MM.1S (cell line): ENCODE measurements around the gene KLC4.

Source experiments
- EZH2 ChIP-seq: fragments of 300-600 bp; sonication (generic); optimal IDR thresholded peaks from 2 replicates; pipeline ENCODE3; 2017; ENCODE audit warnings: low read depth, mild to moderate bottlenecking, antibody characterized with exemption, low read length, mixed read lengths
- TF ChIP-seq, protein P1 (sequence below): fragments of 300-600 bp; sonication (generic); IDR thresholded peaks from 2 replicates; pipeline ENCODE4 v1.5.1; 2016; ENCODE audit warnings: antibody characterized with exemption, low read length, mixed read lengths

DNA sequence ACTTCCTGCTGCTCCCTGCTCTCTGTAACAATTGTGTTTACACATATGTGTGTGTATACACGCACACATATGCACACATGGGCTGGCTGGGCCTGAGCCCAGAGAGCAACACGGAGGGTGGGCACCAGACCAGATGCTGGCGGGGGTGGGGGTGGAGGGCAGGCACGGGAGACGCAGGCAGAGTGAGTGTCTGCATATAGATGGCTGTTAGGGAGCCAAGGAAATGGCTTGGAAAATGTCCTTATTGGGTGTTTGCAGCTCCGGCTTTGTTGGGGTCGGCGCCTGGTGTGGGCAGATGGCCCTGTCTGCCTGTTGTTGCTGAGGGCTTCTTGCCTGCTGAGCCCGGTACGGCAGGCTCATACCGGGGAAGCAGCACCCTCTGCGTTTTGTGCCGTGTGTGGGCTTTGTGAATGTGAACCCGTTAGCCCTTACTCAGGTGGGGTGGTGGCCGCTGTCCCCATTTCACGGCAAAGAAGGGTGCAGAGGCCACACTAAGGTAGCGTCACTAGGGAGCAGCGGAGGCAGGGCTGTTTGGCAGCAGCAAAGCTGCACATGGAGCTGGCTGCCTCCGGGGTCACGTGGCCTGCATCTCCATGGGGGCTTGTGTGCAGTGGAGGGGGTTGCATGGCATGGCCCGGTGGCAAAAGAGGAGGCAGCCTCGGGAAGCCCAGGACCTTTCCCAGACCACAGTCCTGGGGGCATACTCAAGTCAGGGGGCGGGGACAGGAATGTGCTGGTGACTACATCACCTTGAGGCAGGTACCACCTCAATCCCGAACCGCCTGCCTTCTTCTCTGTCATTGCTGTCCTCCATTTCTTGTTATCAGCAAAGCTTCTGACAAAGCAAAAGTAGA lies 64.3 kb downstream of the KLC4 start:
- TF ChIP-seq, protein P1, sequence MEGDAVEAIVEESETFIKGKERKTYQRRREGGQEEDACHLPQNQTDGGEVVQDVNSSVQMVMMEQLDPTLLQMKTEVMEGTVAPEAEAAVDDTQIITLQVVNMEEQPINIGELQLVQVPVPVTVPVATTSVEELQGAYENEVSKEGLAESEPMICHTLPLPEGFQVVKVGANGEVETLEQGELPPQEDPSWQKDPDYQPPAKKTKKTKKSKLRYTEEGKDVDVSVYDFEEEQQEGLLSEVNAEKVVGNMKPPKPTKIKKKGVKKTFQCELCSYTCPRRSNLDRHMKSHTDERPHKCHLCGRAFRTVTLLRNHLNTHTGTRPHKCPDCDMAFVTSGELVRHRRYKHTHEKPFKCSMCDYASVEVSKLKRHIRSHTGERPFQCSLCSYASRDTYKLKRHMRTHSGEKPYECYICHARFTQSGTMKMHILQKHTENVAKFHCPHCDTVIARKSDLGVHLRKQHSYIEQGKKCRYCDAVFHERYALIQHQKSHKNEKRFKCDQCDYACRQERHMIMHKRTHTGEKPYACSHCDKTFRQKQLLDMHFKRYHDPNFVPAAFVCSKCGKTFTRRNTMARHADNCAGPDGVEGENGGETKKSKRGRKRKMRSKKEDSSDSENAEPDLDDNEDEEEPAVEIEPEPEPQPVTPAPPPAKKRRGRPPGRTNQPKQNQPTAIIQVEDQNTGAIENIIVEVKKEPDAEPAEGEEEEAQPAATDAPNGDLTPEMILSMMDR: no peak
- no peak for TF ChIP-seq EZH2
